ENCODE measurements around the gene SLIT3. TPM values are rescaled to one million over a fixed set of nuclear protein-coding genes. Genes with fewer than 3 reads are reported as not detected.

SLIT3 gene
- total RNA-seq, 4 donors from 2014 or later: 46.3 to 89.0 (median 68.0) TPM

DNA sequence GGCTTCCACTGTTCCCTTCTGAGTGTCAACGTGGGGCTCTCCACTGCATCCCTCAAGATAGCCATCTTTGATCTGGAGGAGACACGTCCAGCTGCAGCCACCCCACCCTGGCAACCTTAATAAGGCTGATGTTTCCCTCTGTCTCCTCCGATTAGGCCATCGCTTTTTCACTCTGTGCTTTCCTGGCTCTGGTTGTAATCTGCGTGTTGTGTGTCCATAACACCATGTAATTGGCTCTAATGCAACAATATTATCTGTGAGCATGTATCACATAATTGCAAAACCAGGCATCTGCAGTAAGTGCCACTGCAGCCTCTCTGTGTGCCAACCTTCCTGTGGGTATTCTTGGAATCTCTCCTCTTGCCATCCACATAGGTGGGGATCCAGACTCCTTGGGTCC lies 471.9 kb downstream of the SLIT3 start:
- ATAC-seq (ENCODE audit: low FRiP score) (no peak), DNase-seq (ENCODE audit: low spot score) (no peak)
- TF ChIP-seq, protein P1, sequence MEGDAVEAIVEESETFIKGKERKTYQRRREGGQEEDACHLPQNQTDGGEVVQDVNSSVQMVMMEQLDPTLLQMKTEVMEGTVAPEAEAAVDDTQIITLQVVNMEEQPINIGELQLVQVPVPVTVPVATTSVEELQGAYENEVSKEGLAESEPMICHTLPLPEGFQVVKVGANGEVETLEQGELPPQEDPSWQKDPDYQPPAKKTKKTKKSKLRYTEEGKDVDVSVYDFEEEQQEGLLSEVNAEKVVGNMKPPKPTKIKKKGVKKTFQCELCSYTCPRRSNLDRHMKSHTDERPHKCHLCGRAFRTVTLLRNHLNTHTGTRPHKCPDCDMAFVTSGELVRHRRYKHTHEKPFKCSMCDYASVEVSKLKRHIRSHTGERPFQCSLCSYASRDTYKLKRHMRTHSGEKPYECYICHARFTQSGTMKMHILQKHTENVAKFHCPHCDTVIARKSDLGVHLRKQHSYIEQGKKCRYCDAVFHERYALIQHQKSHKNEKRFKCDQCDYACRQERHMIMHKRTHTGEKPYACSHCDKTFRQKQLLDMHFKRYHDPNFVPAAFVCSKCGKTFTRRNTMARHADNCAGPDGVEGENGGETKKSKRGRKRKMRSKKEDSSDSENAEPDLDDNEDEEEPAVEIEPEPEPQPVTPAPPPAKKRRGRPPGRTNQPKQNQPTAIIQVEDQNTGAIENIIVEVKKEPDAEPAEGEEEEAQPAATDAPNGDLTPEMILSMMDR (IDR thresholded peaks at IDR 0.05): no peak

DNA sequence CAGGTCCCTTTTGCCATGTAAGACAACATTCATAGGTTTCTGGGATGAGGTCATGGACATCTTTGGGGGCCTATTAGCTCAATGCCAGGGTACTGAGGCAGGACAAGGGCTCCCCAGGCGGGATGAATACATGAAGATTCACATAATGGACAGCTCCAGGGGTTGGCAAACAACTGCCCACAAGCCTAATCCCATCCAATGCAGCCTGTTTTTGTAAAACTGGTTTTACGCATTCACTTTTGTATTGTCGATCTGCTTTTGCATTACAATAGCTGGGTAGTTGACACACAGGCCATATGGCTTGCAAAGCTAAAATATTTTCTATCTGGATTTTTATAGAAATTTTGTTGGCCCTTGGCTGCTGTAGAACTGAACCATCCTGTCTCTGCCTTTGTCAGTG lies 473.3 kb downstream of the SLIT3 start:
- ATAC-seq (ENCODE audit: low FRiP score) (no peak), DNase-seq (ENCODE audit: low spot score) (no peak)
- TF ChIP-seq, protein P1 (IDR thresholded peaks at IDR 0.05): no peak

DNA sequence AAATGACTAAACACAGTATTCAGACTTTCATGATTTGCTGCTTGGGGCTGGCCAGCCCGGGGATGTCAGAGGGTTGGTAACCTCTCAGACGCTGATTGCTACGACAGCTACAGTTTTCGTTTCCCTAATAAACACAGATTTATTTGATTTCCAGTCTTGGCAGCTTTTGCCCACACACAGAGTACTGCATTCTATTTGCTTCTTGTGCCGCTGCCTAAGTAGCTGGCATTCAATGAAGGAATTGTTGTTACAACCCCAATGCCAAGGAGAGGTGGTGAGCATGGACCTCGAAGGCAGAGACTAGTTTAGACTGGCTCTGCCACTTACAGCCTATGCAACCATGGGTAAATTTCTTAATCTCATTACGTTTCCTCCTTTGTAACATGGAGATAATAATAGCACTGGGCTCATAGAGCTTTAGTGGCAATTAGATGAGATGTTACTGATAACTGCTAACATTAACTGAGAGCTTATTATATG lies 474.7 kb downstream of the SLIT3 start:
- TF ChIP-seq, protein P1 (IDR thresholded peaks at IDR 0.05): no peak
- no peak for ATAC-seq (ENCODE audit: low FRiP score)
- DNase-seq (ENCODE audit: low spot score): no peak

DNA sequence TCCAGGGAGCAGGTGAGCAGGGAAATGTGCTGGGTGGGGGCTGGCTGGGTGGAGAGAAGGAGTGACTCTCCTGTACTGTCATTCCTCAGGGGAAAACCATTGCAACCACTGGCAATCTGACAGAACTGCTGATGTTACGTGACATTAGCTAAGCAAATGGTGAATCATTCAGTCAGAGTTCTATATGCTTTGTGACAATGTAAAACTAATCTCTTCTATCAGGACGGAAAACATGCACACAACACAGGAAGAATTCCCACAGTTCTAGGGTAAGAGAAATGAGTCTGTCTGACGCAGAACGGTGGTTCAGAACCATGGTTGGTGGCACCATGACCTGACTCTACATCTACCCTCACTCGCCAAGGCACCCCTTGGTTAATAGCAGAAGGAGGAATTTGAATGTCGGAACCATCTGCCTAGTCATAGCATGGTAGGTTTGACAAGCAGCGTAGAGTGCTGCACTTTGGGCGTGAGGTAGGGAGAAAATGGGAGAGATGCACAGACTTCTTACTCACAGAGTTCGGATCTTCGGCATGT lies 478.1 kb downstream of the SLIT3 start:
- TF ChIP-seq, protein P1 (IDR thresholded peaks at IDR 0.05): no peak
- ATAC-seq (ENCODE audit: low FRiP score) (no peak), DNase-seq (ENCODE audit: low spot score) (no peak)

DNA sequence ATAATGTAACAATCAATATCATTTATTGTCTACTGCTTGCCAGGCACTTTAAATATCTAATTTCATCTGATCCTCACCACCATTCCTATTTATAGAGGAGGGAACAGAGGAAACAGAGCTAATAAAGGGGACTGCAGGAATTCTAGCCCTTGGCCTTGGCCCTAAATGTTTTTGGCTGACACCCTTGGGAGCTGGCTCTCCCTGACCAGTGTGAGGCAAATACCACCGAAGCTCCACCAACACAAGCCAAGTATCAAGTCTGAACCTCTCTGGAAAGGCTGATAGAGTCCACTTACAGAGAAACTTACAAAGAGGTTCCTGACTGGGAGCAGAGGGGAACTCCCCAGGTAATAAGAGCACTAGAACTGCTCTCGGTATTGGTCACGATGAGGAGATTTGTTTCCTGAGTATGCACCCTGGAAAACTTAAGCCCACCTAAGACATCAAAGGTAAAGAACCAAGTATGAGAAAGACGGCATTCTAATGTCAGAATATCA lies 478.6 kb downstream of the SLIT3 start:
- TF ChIP-seq, protein P1 (IDR thresholded peaks at IDR 0.05): no peak
- no peak for DNase-seq (ENCODE audit: low spot score)
- ATAC-seq (ENCODE audit: low FRiP score): no peak

DNA sequence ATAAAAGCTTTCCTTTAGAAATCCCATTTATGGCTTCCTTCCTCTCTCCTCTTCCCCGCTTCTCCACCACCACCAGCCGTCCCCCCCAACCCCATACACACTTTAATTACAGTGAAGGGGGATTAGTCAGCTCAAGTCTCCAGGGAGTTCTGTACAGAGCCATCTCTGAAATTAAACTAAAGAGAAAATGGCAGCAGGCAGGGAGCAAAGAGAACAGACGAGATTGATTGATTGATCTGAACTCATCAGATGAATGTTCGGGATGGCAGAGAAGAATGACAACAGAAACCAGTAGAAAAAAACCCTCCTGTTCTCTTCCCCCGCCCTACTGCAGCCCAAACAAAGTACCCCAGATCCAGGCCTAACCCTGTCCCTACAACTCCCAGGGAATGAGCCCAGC lies 480.1 kb downstream of the SLIT3 start:
- ATAC-seq (ENCODE audit: low FRiP score) (no peak), DNase-seq (ENCODE audit: low spot score) (no peak)
- TF ChIP-seq, protein P1 (IDR thresholded peaks at IDR 0.05): no peak

DNA sequence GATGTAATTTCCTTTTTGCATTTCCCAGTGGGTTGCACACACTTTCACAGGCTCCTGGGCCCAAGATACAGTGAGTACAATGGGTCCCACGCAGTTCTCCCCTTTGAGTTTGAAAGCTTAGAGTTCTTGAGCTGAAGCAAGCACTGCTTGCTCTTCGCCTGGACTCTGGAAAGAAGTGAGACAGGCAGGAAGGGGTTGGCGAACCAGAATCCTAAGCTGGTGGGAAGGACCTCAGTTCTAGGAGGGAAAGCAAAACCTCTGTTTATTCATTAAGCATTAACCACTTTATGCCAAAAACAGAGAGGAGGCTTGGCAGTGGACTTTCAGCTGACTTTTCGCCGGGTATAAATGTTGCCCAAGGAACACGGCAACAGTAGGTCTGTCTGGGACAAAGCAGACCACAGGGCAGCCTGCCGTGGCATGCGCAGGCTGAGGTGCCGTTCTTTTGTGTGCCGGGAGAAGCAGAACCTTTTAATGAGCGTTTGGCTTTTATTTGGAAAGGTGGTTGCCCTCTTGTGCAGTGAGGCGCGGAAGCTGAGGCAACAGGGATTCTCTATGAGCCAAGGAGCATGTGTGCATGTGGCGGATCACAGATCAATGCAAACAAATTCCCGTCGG lies 481.8 kb downstream of the SLIT3 start:
- TF ChIP-seq, protein P1 (IDR thresholded peaks at IDR 0.05): no peak
- DNase-seq (ENCODE audit: low spot score) (no peak), ATAC-seq (ENCODE audit: low FRiP score) (no peak)

Measured in omental fat pad (tissue), 4 donors.